Osteocyte (in vitro differentiated cells): ENCODE data around the gene FUCA1. TPM values are rescaled to one million over a fixed set of nuclear protein-coding genes. Genes with fewer than 3 reads are reported as not detected.

ENCODE experiments used
- DNase-seq: peaks from one replicate; pipeline ENCODE4 v3.0.0; 2021; ENCODE audit warnings: mixed read lengths; ENCODE audit not compliant: unreplicated experiment; ENCODE audit errors: extremely low spot score
- H3K27ac Mint-ChIP-seq: one replicate; pipeline ENCODE4 v1.8.0; 2021; ENCODE audit warnings: mild to moderate bottlenecking, mixed read lengths; ENCODE audit not compliant: unreplicated experiment
- H3K27me3 Mint-ChIP-seq: one replicate; pipeline ENCODE4 v1.8.0; 2021; ENCODE audit warnings: mixed read lengths; ENCODE audit not compliant: unreplicated experiment
- H3K36me3 Mint-ChIP-seq: one replicate; pipeline ENCODE4 v1.8.0; 2021; ENCODE audit warnings: mixed read lengths; ENCODE audit not compliant: unreplicated experiment
- H3K4me1 Mint-ChIP-seq: one replicate; pipeline ENCODE4 v1.8.0; 2021; ENCODE audit warnings: mixed read lengths; ENCODE audit not compliant: unreplicated experiment
- H3K4me3 Mint-ChIP-seq: one replicate; pipeline ENCODE4 v1.8.0; 2021; ENCODE audit warnings: mild to moderate bottlenecking, moderate library complexity, mixed read lengths; ENCODE audit not compliant: unreplicated experiment
- H3K9me3 Mint-ChIP-seq: one replicate; pipeline ENCODE4 v1.8.0; 2021; ENCODE audit warnings: mixed read lengths; ENCODE audit not compliant: unreplicated experiment
- CTCF ChIP-seq: fragments of 200-600 bp; sonication (generic); IDR thresholded peaks from 2 replicates; pipeline ENCODE4 v1.5.0; 2021; ENCODE audit warnings: antibody characterized with exemption, mild to moderate bottlenecking, moderate library complexity
- total RNA-seq: library from RNA; stranded (reverse); gene quantifications from 2 replicates; pipeline ENCODE4 v1.2.1, GENCODE V29; 2021

The FUCA1 gene
- total RNA-seq, 1 donor from 2014 or later: 16.4 TPM

- no peak for TF ChIP-seq CTCF
- no peak overlapping the region for H3K27ac Mint-ChIP-seq
- H3K27me3 Mint-ChIP-seq: peaks cover 5% of the 10 kb centered on the region
- peaks cover 13% of the 10 kb centered on the region for H3K9me3 Mint-ChIP-seq
- H3K4me1 Mint-ChIP-seq: no peaks in the 10 kb centered on the region
- no peak overlapping the region for H3K4me3 Mint-ChIP-seq
- no peak for DNase-seq
- H3K36me3 Mint-ChIP-seq: peaks cover 3% of the 10 kb centered on the region
Measured at GRCh38 chr1:23879809-23880208, 11.7 kb upstream of the FUCA1 start.

GRCh38 chr1:23878668-23879067 lies 10.6 kb upstream of the FUCA1 start:
- Mint-ChIP-seq H3K4me1 (no peaks in the 10 kb centered on the region), H3K36me3 (peaks cover 3% of the 10 kb centered on the region), H3K27ac (no peak overlapping the region), H3K9me3 (peaks cover 13% of the 10 kb centered on the region), H3K27me3 (peaks cover 8% of the 10 kb centered on the region), H3K4me3 (no peak overlapping the region)
- no peak for DNase-seq
- TF ChIP-seq CTCF: no peak

GRCh38 chr1:23875382-23875781 lies 7.3 kb upstream of the FUCA1 start:
- peaks cover 3% of the 10 kb centered on the region for H3K36me3 Mint-ChIP-seq
- DNase-seq: no peak
- H3K9me3 Mint-ChIP-seq: peaks cover 13% of the 10 kb centered on the region
- no peak for TF ChIP-seq CTCF
- no peak overlapping the region for H3K4me3 Mint-ChIP-seq
- peaks cover 7% of the 10 kb centered on the region for H3K27me3 Mint-ChIP-seq
- H3K4me1 Mint-ChIP-seq: no peaks in the 10 kb centered on the region
- no peak overlapping the region for H3K27ac Mint-ChIP-seq

- Mint-ChIP-seq H3K36me3 (no peaks in the 10 kb centered on the region), H3K4me3 (no peak overlapping the region), H3K27ac (no peak overlapping the region), H3K27me3 (peaks cover 12% of the 10 kb centered on the region), H3K4me1 (peaks cover 9% of the 10 kb centered on the region), H3K9me3 (peaks cover 3% of the 10 kb centered on the region)
- DNase-seq: no peak
- no peak for TF ChIP-seq CTCF
Measured at GRCh38 chr1:23872421-23872820, 4.3 kb upstream of the FUCA1 start.

GRCh38 chr1:23869051-23869450 lies 961 bp upstream of the FUCA1 start:
- TF ChIP-seq CTCF: no peak
- no peak overlapping the region for H3K4me3 Mint-ChIP-seq

More at GRCh38 chr1:23869051-23869450, 961 bp upstream of the FUCA1 start:
- DNase-seq: no peak
- peaks cover 23% of the 10 kb centered on the region for H3K4me1 Mint-ChIP-seq
- H3K36me3 Mint-ChIP-seq: peaks cover 7% of the 10 kb centered on the region
- H3K27ac Mint-ChIP-seq: no peak overlapping the region
- H3K9me3 Mint-ChIP-seq: no peaks in the 10 kb centered on the region
- H3K27me3 Mint-ChIP-seq: peaks cover 8% of the 10 kb centered on the region
